GM18507 (cell line): ENCODE measurements around the gene TSPAN3.
A peak's percentile ranks its signal among the peaks of the same experiment; 100 is the strongest.

Experiments used
- DNase-seq: peaks from one replicate; pipeline ENCODE4 v3.0.0; 2011; ENCODE audit warnings: low read depth; ENCODE audit not compliant: insufficient read length; ENCODE audit errors: extremely low spot score
- FAIRE-seq: peaks from 2 replicates; lab custom pipeline; 2011; peaks lifted over from hg19 to GRCh38; lab: Jason Lieb, UNC

TSPAN3 gene

GRCh38 chr15:77087213-77087612, 16.3 kb upstream of the TSPAN3 start:
- FAIRE-seq: no peak

GRCh38 chr15:77085297-77085696, 14.4 kb upstream of the TSPAN3 start:
- FAIRE-seq (no peak), DNase-seq (no peak)

More at GRCh38 chr15:77087213-77087612, 16.3 kb upstream of the TSPAN3 start:
- no peak for DNase-seq

GRCh38 chr15:77084436-77084835, 13.5 kb upstream of the TSPAN3 start:
- DNase-seq (no peak), FAIRE-seq (no peak)

GRCh38 chr15:77083381-77084160, 12.7 kb upstream of the TSPAN3 start:
- FAIRE-seq (peak; percentile 87), DNase-seq (peak; percentile 54)

- FAIRE-seq (no peak), DNase-seq (no peak)
Measured at GRCh38 chr15:77081971-77082370, 11.1 kb upstream of the TSPAN3 start.

GRCh38 chr15:77076323-77076915, 5.5 kb upstream of the TSPAN3 start:
- no peak for FAIRE-seq
- DNase-seq: no peak

- DNase-seq (no peak), FAIRE-seq (no peak)
Measured at GRCh38 chr15:77075528-77075927, 4.6 kb upstream of the TSPAN3 start.

GRCh38 chr15:77074350-77074749, 3.4 kb upstream of the TSPAN3 start:
- no peak for DNase-seq
- FAIRE-seq: no peak

- DNase-seq (no peak), FAIRE-seq (no peak)
Measured at GRCh38 chr15:77071305-77072223, 655 bp upstream of the TSPAN3 start.

- DNase-seq (no peak), FAIRE-seq (no peak)
Measured at GRCh38 chr15:77070180-77070494, 772 bp downstream of the TSPAN3 start.

- no peak for DNase-seq
- FAIRE-seq: no peak
Measured at GRCh38 chr15:77069521-77070121, 1.3 kb downstream of the TSPAN3 start.

- FAIRE-seq: no peak
- DNase-seq: no peak
Measured at GRCh38 chr15:77068633-77069032, 2.3 kb downstream of the TSPAN3 start.

- DNase-seq (no peak), FAIRE-seq (peak; percentile 65)
Measured at GRCh38 chr15:77067691-77068367, 3.1 kb downstream of the TSPAN3 start.

- FAIRE-seq (no peak), DNase-seq (no peak)
Measured at GRCh38 chr15:77066971-77067690, 3.8 kb downstream of the TSPAN3 start.

GRCh38 chr15:77064539-77065308, 6.2 kb downstream of the TSPAN3 start:
- no peak for FAIRE-seq

GRCh38 chr15:77064063-77064462, 6.8 kb downstream of the TSPAN3 start:
- DNase-seq (no peak), FAIRE-seq (no peak)

More at GRCh38 chr15:77064539-77065308, 6.2 kb downstream of the TSPAN3 start:
- no peak for DNase-seq

GRCh38 chr15:77063249-77063648, 7.7 kb downstream of the TSPAN3 start:
- DNase-seq (no peak), FAIRE-seq (no peak)

- DNase-seq (no peak), FAIRE-seq (no peak)
Measured at GRCh38 chr15:77060546-77060945, 10.4 kb downstream of the TSPAN3 start.
